Activated T-cell treated with anti-CD3 and anti-CD28 coated beads, Interleukin-2, amount 50 U/mL, for 24 hours (primary cell): ENCODE results near the gene SENP6.
"Not testable (repeated sequence)": the region's sequence is repeated elsewhere in the genome, so short reads cannot be mapped to it uniquely, and the experiment has no call there.

Experiments used
- DNase-seq: peaks from one replicate; pipeline ENCODE4 v3.0.0-alpha.2; 2020
- H3K27ac Mint-ChIP-seq: 2 replicates; pipeline ENCODE4 v1.8.0; 2020; ENCODE audit warnings: mild to moderate bottlenecking, mixed read lengths
- H3K27me3 Mint-ChIP-seq: 2 replicates; pipeline ENCODE4 v1.8.0; 2020; ENCODE audit warnings: mixed read lengths
- H3K36me3 Mint-ChIP-seq: 2 replicates; pipeline ENCODE4 v1.8.0; 2020; ENCODE audit warnings: low read depth, mixed read lengths
- H3K4me1 Mint-ChIP-seq: 2 replicates; pipeline ENCODE4 v1.8.0; 2020; ENCODE audit warnings: low read depth, mixed read lengths
- H3K4me3 Mint-ChIP-seq: 2 replicates; pipeline ENCODE4 v1.8.0; 2020; ENCODE audit warnings: mild to moderate bottlenecking, moderate library complexity, mixed read lengths
- H3K9me3 Mint-ChIP-seq: 2 replicates; pipeline ENCODE4 v1.8.0; 2020; ENCODE audit warnings: mixed read lengths

SENP6 gene, protein sequence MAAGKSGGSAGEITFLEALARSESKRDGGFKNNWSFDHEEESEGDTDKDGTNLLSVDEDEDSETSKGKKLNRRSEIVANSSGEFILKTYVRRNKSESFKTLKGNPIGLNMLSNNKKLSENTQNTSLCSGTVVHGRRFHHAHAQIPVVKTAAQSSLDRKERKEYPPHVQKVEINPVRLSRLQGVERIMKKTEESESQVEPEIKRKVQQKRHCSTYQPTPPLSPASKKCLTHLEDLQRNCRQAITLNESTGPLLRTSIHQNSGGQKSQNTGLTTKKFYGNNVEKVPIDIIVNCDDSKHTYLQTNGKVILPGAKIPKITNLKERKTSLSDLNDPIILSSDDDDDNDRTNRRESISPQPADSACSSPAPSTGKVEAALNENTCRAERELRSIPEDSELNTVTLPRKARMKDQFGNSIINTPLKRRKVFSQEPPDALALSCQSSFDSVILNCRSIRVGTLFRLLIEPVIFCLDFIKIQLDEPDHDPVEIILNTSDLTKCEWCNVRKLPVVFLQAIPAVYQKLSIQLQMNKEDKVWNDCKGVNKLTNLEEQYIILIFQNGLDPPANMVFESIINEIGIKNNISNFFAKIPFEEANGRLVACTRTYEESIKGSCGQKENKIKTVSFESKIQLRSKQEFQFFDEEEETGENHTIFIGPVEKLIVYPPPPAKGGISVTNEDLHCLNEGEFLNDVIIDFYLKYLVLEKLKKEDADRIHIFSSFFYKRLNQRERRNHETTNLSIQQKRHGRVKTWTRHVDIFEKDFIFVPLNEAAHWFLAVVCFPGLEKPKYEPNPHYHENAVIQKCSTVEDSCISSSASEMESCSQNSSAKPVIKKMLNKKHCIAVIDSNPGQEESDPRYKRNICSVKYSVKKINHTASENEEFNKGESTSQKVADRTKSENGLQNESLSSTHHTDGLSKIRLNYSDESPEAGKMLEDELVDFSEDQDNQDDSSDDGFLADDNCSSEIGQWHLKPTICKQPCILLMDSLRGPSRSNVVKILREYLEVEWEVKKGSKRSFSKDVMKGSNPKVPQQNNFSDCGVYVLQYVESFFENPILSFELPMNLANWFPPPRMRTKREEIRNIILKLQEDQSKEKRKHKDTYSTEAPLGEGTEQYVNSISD

DNA sequence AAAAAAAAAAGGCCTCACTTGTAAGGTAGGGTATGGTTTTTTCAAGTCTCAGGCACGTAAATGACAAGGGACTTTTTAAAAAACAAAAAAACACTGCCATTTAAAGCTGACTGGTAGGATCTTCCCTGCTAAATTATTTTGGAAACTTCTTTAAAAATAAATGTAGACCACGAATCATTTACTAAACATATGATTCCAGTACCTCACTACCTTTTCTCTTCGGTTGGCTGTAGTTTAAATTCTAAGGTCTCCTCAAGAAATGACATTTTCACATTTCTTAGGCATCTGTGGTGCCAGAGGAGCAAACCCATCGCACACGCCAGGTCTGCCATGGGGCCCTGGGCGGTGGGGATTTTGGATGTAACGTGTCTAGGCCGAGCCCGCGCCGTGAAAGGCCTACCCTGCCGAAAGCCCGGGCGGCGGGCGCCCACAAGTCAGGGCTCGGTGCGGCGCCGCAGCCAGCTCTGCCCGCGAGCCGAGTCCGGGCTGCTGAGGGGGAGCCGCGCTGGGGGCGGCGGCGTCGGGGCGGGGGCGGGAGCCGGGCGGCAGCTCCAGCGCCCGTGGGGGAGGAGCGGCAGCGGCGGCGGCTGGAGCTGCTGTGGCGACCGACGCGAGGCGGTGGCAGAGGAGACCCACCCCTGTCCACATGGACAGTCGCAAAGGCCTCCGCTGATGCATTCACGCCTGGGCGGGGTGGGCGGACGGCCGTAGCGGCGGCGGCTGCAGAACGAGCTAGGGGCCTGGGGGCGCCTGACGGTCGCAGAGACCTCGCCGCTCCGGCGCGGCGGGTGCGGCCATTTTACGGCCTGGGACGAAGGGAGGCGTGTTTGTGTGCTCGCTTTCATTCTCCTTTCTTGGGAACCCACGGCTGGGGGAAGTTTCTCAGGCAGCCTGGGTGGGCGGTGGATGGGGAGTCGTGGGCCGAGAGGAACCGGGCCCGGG, at the start of gene SENP6:
SENP6 (plus strand) TSS at position 577 of the 942 bp plus-strand sequence. CDS start 645 bp downstream, outside the sequence.
- H3K4me3 Mint-ChIP-seq, result peak within 1 kb of the TSS; percentile 98
- no peaks in the 10 kb centered on the region for H3K9me3 Mint-ChIP-seq
- no peaks in the 10 kb centered on the region for H3K27me3 Mint-ChIP-seq
- H3K27ac Mint-ChIP-seq, result peak within 1 kb of the TSS; percentile 98
- peaks cover 35% of the 10 kb centered on the region for H3K36me3 Mint-ChIP-seq
- peak; percentile 86 for DNase-seq
- H3K4me1 Mint-ChIP-seq, result peaks cover 63% of the 10 kb centered on the region

DNA sequence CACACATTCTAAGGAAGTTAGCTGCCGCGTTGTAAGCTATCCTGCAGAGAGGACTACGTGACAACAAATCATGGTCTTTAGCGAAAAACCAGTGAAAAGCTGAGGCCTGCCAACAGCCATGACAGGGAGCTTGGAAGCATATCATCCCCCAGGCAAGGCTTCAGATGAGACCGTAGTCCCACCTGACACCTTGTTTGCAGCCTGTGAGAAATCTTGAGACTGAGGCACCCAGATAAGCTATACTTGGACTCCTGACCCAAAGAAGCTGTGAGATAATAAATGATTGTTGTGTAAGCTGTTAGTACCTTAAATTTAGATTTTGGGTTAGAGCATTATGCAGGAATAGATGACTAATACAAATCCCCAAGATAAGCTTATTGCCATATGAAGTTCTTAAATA, 45.4 kb upstream of the SENP6 start:
- Mint-ChIP-seq H3K4me1 (peaks cover 5% of the 10 kb centered on the region), H3K4me3 (no peak overlapping the region), H3K27me3 (peaks cover 7% of the 10 kb centered on the region), H3K36me3 (no peaks in the 10 kb centered on the region), H3K9me3 (peaks cover 1% of the 10 kb centered on the region), H3K27ac (no peak overlapping the region)
- DNase-seq, result no peak

DNA sequence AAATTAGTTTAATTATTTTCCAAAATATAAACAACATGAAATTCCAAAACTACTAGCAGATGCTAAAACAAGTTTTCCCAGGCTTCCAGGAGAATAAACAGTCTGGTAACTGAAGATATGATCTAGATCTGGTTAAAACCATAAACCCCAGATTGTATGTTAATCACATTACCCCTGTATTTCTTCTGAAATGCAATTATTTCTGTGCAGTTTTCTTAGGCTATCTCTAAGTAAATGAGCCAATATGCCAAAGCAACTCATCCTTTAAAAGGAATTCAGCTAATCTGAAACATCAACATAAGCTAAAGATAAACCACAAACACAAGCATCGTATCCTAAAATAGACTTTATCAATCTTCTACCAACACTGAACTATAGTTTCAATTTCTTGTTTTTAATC, 44.6 kb upstream of the SENP6 start:
- Mint-ChIP-seq H3K9me3 (peaks cover 3% of the 10 kb centered on the region), H3K4me1 (no peaks in the 10 kb centered on the region), H3K36me3 (no peaks in the 10 kb centered on the region), H3K4me3 (no peak overlapping the region), H3K27me3 (peaks cover 9% of the 10 kb centered on the region), H3K27ac (no peak overlapping the region)
- DNase-seq, result no peak

DNA sequence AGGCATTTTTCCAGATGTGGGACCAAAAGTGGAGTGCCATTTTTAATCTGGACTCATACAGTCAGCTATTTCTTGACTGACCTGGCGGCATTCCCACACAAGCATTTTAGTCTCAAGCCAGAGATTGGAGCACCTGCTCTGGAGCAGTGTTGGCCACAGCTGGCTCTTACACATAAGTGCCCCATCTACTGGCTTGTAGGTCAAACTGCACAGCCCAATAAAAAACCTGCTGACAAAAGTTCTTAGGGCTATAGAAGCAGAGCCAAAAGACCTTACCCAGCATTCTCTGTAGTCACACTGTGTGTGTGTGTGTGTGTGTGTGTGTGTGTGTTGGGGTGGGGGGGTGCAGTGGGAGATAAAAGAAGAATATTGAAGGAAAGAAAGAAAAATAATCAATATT, 38.6 kb upstream of the SENP6 start:
- DNase-seq, result no peak
- Mint-ChIP-seq H3K27ac (no peak overlapping the region), H3K4me1 (no peaks in the 10 kb centered on the region), H3K36me3 (no peaks in the 10 kb centered on the region), H3K27me3 (peaks cover 52% of the 10 kb centered on the region), H3K9me3 (peaks cover 23% of the 10 kb centered on the region), H3K4me3 (no peak overlapping the region)

DNA sequence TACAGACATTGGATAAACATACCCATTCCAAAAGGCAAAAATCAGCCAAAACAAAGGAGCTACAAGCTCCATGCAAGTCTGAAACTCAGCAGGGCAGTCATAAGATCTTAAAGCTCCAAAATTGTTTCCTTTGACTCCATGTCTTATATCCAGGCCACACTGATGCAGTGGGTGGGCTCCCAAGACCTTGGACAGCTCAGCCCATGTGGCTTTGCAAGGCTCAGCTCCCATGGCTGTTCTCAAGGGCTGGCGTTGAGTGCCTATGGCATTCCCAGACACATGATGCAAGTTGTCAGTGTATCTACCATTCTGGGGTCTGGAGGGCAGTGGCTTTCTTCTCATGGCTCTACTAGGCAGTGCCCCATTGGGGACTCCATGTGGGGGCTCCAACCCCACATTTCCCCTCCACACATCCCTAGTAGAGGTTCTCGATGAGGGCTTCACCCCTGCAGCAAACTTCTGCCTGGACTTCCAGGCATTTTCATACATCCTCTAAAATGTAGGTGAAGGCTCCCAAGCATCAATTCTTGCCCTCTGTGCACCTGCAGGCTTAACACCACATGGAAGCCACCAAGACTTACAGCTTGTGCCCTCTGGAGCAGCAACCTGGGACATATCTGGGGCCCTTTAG, 35.4 kb upstream of the SENP6 start:
- DNase-seq, result no peak
- Mint-ChIP-seq H3K4me1 (no peaks in the 10 kb centered on the region), H3K27ac (no peak overlapping the region), H3K9me3 (peaks cover 22% of the 10 kb centered on the region), H3K4me3 (no peak overlapping the region), H3K36me3 (no peaks in the 10 kb centered on the region), H3K27me3 (peaks cover 45% of the 10 kb centered on the region)

DNA sequence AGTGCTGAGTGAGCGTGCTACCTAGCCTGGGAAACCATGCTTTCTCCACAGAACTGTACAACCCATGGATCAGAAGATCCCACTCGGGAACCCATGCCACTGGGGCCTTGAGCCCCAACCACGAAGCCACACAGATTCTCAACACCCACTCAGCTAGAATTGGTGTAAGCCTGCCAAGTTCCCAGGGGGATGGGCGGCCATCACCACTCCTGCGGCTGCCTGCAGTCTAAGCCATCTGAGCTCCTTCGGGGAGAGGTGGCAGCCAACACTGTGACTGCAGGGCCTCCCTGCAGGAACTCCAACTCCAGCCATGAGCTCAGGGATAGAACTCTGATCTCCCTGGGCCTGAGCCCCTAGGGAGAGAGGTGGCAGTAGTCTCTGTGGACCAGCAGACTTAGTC, 33.6 kb upstream of the SENP6 start:
- no peak for DNase-seq
- peaks cover 35% of the 10 kb centered on the region for H3K27me3 Mint-ChIP-seq
- no peak overlapping the region for H3K27ac Mint-ChIP-seq
- H3K4me1 Mint-ChIP-seq, result no peaks in the 10 kb centered on the region
- H3K4me3 Mint-ChIP-seq, result no peak overlapping the region
- peaks cover 20% of the 10 kb centered on the region for H3K9me3 Mint-ChIP-seq
- no peaks in the 10 kb centered on the region for H3K36me3 Mint-ChIP-seq

DNA sequence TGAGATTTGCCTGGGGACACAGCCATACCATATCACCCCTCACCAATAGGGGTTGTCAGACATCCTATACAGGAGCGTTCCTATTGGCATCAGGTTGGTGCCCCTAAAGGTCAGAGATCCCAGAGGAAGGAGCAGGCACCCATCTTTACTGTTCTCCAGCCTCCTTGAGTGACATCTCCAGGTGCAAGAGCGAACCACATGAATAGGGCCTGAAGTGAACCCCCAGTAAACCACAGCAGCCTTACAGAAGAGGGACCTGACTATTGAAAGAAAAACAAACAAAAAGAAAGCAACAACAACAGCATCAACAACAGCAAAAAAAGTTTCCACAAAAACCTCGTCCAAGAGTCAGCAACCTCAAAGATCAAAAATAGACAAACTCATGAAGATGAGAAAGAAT, 32.7 kb upstream of the SENP6 start:
- DNase-seq, result no peak
- Mint-ChIP-seq H3K27me3 (peaks cover 31% of the 10 kb centered on the region), H3K4me1 (no peaks in the 10 kb centered on the region)

DNA sequence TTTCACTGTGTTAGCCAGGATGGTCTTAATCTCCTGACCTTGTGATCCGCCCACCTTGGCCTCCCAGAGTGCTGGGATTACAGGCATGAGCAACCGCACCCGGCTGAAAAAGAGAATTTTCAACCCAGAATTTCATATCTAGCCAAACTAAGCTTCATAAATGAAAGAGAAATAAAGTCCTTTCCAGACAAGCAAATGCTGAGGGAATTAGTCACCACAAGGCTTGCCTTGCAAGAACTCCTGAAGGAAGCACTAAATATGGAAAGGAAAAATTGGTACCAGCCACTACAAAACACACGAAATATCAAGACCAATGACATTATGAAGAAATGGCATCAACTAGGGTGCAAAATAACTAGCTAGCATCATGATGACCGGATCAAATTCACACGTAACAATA, 31.0 kb upstream of the SENP6 start:
- not testable (repeated sequence) for H3K4me3 Mint-ChIP-seq, DNase-seq, H3K4me1 Mint-ChIP-seq, H3K27ac Mint-ChIP-seq, H3K36me3 Mint-ChIP-seq
- peaks cover 13% of the 10 kb centered on the region for H3K9me3 Mint-ChIP-seq
- peaks cover 14% of the 10 kb centered on the region for H3K27me3 Mint-ChIP-seq

More for the DNA sequence above, 32.7 kb upstream of the SENP6 start:
- Mint-ChIP-seq H3K4me3 (no peak overlapping the region), H3K27ac (no peak overlapping the region), H3K36me3 (no peaks in the 10 kb centered on the region), H3K9me3 (peaks cover 20% of the 10 kb centered on the region)

DNA sequence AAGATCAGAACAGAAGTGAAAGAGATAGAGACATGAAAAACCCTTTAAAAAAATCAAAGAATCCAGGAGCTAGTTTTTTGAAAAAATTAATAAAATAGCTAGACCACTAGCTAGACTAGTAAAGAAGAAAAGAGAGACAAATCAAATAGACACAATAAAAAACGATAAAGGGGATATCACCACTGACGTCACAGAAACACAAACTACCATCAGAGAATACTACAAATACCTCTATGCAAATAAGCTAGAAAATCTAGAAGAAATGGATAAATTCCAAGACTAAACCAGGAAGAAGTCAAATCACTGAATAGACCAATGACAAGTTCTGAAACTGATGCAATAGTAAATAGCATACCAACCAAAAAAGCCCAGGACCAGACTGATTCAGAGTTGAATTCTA, 29.6 kb upstream of the SENP6 start:
- Mint-ChIP-seq H3K4me1 (no peaks in the 10 kb centered on the region), H3K4me3 (no peak overlapping the region), H3K36me3 (no peaks in the 10 kb centered on the region), H3K27ac (no peak overlapping the region), H3K9me3 (peaks cover 3% of the 10 kb centered on the region), H3K27me3 (peaks cover 4% of the 10 kb centered on the region)
- DNase-seq, result no peak

DNA sequence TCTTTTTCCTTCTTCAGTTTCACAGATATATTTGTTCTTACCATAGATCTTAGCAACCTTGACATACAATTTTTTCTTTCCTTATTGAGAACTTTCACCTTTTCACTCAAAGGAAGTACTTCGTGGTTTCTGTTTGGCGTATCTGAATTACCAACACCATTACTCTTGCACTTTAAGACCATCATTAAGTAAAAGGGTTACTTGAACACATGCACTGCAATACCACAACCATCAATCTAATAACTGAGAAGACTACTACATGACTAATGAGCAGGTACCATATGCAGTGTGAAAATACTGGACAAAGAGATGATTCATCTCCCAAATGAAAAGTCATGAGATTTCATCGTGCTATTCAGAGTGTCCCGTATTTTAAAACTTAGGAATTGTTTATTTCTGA, 21.7 kb upstream of the SENP6 start:
- H3K4me3 Mint-ChIP-seq, result no peak overlapping the region
- H3K27ac Mint-ChIP-seq, result peak overlapping the region; percentile 50
- peaks cover 12% of the 10 kb centered on the region for H3K27me3 Mint-ChIP-seq
- no peaks in the 10 kb centered on the region for H3K36me3 Mint-ChIP-seq
- no peak for DNase-seq
- peaks cover 14% of the 10 kb centered on the region for H3K4me1 Mint-ChIP-seq
- no peaks in the 10 kb centered on the region for H3K9me3 Mint-ChIP-seq

DNA sequence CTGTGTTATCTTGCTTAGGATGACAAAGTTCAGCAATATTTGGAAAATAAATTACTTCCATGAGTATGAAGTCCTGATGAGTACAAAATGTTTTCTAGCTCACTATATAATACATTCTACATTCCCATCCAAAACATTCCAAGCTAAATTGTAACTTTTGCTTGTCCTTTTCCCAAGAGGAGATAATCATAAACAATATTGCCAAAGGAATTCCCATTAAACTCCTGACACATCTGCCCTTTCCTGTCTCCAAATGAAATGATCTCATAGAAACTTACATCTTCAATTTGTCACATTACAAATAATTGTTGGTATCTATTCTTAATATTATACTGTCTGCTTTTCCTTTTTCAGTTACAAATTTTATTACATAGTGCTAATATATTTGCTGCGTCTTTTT, 20.4 kb upstream of the SENP6 start:
- no peak for DNase-seq
- no peaks in the 10 kb centered on the region for H3K9me3 Mint-ChIP-seq
- H3K4me1 Mint-ChIP-seq, result peaks cover 14% of the 10 kb centered on the region
- no peak overlapping the region for H3K27ac Mint-ChIP-seq
- H3K4me3 Mint-ChIP-seq, result no peak overlapping the region
- no peaks in the 10 kb centered on the region for H3K36me3 Mint-ChIP-seq
- H3K27me3 Mint-ChIP-seq, result peaks cover 12% of the 10 kb centered on the region

DNA sequence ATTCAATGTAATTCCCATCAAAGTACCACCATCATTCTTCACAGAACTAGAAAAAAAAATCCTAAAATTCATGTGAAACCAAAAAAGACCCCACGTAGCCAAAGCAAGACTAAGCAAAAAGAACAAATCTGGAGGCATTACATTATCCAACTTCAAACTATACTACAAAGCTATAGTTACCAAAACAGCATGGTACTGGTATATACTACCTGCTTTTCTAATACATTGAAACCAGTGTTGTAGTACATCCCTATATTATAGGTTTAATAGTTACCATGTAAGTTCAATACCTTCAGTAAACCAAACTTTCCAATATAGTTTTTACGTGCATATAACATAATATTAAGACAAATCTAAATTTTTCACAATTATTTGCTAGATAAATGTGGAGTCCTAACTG, 17.1 kb upstream of the SENP6 start:
- H3K27ac Mint-ChIP-seq, H3K9me3 Mint-ChIP-seq, H3K4me3 Mint-ChIP-seq, H3K36me3 Mint-ChIP-seq, DNase-seq: not testable (repeated sequence)
- peaks cover 11% of the 10 kb centered on the region for H3K4me1 Mint-ChIP-seq
- H3K27me3 Mint-ChIP-seq, result peaks cover 12% of the 10 kb centered on the region

DNA sequence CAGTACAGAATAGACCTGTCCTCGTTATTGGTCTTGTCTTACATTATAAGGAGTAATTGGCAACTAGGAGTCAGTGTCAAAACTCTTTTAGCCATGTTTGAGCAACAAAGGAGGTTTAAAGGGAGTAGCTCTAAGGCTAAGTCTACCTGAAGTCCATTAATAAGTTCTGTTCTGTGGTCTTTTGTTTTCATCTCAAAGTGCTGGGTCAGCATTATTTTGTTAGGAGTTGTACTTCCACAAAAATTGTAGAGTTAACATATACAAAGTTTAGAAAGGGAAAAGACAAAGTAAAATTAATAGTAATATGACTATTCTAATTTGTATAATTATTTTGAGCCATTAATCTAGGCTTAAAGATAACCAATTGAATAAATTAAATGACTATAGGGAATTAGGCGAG, 12.7 kb upstream of the SENP6 start:
- H3K27me3 Mint-ChIP-seq, result peaks cover 2% of the 10 kb centered on the region
- H3K4me3 Mint-ChIP-seq, result no peak overlapping the region
- H3K27ac Mint-ChIP-seq, result no peak overlapping the region
- no peaks in the 10 kb centered on the region for H3K36me3 Mint-ChIP-seq
- no peak for DNase-seq
- H3K4me1 Mint-ChIP-seq, result no peaks in the 10 kb centered on the region
- no peaks in the 10 kb centered on the region for H3K9me3 Mint-ChIP-seq
